Caki2 (cell line): ENCODE data around the gene ESRRG. TPM values are rescaled to one million over a fixed set of nuclear protein-coding genes. Genes with fewer than 3 reads are reported as not detected.

Experiments
- DNase-seq: peaks from one replicate; pipeline ENCODE4 v3.0.0-alpha.2; 2015; ENCODE audit warnings: low read depth
- in situ Hi-C: cut with HindIII; loops from 2 replicates; pipeline ENCODE4 v1.10.0; 2016; ENCODE audit warnings: low sequenced_read_pairs, low pct_unique_long_range_greater_than_20kb, mixed read lengths
- total RNA-seq: library from RNA; depleted of rRNA; stranded (reverse); fragments of >200 nt; shearing (Covaris generic); gene quantifications from 2 replicates; pipeline ENCODE4 v1.2.3, GENCODE V29; 2014; ENCODE audit warnings: low replicate concordance

The ESRRG gene
- total RNA-seq, 1 experiment from 2014 or later = 1.2 TPM

- DNase-seq = peak; percentile 80
- in situ Hi-C loops = no loop called here
These were observed 122.3 kb downstream of the ESRRG start for GRCh38 chr1:216600730-216601609.

DNA sequence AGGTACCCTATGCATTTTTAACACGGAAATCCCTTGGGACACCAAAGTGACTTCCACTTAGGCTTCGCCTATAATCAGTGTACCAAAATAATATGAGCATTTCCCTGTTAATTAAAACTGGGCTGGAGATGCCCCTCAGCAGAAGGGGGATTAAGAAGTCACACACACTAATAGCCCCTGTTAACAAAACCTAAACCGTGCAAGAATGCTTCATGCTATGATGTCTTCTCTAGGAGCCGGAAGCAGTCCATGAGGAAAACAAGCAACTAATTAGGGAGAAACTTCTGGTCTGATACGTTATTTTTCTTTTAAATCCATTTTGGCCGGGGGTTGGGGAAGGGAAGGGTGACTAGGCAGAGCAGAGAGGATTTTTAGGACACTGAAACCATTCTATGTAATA lies 123.4 kb downstream of the ESRRG start:
- in situ Hi-C loops = no loop called here
- DNase-seq = no peak

- in situ Hi-C loops = no loop called here
These were observed 124.8 kb downstream of the ESRRG start for GRCh38 chr1:216598448-216598847.

GRCh38 chr1:216596281-216596862 lies 126.9 kb downstream of the ESRRG start:
- in situ Hi-C loops = no loop called here
- DNase-seq = no peak

More at GRCh38 chr1:216598448-216598847, 124.8 kb downstream of the ESRRG start:
- no peak for DNase-seq

- no peak for DNase-seq
- in situ Hi-C loops = no loop called here
These were observed 135.5 kb downstream of the ESRRG start for GRCh38 chr1:216587715-216588114.

- in situ Hi-C loops = no loop called here
- no peak for DNase-seq
These were observed 141.1 kb downstream of the ESRRG start for GRCh38 chr1:216582151-216582550.

GRCh38 chr1:216580538-216581057 lies 142.6 kb downstream of the ESRRG start:
- no peak for DNase-seq
- in situ Hi-C loops = no loop called here

DNA sequence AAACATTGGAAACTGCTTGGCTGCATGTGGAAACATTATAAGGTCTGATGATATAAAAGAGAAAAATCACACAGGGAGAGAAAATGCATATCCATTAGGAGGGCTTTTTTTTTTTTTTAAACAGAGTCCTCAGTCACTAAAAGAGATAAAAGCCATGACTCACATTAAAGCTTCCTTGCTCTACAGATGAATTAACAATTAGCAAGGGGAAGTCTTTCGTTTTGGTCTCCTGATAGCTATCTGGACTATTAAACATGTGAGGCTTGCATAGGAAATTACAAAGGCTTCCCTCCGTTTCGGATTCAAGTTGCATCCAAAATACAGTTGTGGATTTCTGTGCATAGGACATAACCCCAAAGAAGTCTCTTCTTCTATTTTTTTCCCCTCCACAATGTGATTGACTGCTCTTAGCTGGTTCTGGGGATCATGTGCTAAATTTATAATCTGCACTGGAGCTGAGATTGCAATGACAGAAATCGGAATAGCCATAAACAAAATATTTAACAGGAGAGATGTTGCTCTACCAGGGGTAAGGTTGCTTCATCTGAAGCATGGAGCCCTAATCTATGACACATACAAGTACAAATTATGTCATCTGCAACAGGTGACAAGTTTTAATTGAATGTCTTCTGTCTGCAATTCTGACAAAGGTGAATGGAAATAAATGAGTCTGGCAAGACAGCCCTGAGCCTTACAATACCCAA lies 146.8 kb downstream of the ESRRG start:
- in situ Hi-C loops = no loop called here
- DNase-seq = no peak

GRCh38 chr1:216566641-216567205 lies 156.5 kb downstream of the ESRRG start:
- in situ Hi-C loops = no loop called here
- DNase-seq = no peak

- in situ Hi-C loops = no loop called here
- no peak for DNase-seq
These were observed 160.1 kb downstream of the ESRRG start for GRCh38 chr1:216563087-216563486.

- in situ Hi-C loops = no loop called here
These were observed 160.8 kb downstream of the ESRRG start for GRCh38 chr1:216562383-216562782.

GRCh38 chr1:216560527-216560926 lies 162.7 kb downstream of the ESRRG start:
- in situ Hi-C loops = no loop called here

More at GRCh38 chr1:216562383-216562782, 160.8 kb downstream of the ESRRG start:
- DNase-seq = no peak

DNA sequence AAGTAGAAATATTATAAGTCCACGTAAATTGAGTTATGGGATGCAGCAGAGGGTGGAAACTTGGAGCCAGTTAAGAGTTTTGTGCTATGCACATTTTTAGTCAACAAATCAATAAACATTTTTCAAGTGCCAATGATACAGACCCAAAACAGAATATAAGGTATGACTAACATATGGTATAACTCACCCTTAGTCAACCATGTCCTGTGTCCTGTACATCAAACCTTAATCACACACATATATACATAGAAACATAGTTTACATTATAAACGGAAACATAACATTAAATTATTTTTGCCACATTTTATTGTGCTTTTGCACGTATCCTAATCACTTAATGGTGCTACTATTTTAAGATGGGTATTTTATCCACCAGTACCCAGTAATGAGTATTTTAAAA lies 163.9 kb downstream of the ESRRG start:
- DNase-seq = no peak
- in situ Hi-C loops = no loop called here

More at GRCh38 chr1:216560527-216560926, 162.7 kb downstream of the ESRRG start:
- DNase-seq = no peak

GRCh38 chr1:216555653-216556052 lies 167.6 kb downstream of the ESRRG start:
- no peak for DNase-seq
- in situ Hi-C loops = no loop called here

DNA sequence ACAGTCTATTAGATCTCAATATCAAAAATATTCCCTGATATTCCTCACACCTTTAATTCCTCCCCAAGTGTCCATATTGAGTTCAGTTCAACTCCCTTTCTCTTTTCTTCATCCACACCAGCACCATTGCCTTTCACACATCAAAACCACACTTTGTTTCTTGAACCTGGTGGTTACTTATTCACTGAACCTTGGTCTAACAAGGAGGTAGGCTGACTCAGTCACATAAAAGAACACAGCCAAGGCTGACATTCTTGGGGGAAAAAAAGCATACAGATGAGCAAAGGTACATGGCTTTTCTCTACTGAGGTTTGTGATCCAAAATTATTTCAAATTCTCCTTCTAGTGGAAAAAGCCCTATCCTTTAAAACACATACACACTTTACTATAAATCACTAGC lies 168.3 kb downstream of the ESRRG start:
- peak; percentile 13 for DNase-seq
- in situ Hi-C loops = no loop called here

- in situ Hi-C loops = no loop called here
- DNase-seq = no peak
These were observed 169.5 kb downstream of the ESRRG start for GRCh38 chr1:216553766-216554165.

DNA sequence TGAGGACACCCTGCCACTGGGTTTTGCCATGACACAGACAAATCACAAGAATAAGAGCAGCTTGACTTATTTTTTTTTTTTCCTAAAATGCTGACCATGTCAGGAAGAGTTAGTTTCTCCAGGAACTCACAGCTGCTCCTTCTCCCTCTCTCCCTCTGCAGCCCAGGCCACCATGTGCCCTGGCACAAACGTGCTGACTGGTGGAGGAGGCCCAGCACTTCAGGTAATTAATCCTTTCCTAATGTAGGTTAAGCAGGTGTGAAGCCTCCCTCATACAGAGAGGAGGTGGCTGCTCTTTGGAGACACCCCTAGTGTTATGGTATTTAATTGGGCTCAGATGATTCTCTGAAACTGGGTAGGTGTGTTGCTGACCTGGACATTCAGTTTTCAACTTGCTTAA lies 170.2 kb downstream of the ESRRG start:
- in situ Hi-C loops = no loop called here
- DNase-seq = no peak

DNA sequence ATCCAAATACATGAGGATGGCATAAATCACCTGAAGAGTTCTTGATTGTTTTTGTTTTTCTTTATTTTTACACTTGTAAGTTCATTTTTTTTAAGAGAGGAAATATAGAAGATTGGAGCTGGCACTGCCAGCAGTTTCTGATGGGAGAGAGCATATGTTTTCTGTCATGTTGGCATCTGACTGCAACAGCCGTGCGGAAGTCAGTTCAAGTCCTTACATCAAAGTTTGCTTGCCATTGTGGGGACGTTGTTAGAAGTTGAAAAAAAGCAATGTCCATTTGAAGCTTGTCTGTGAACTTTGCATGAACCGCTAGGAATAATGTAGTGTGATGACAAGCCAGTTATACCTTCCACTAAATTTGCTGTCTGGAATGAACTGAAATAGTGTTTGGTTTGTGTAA lies 173.4 kb downstream of the ESRRG start:
- in situ Hi-C loops = no loop called here

DNA sequence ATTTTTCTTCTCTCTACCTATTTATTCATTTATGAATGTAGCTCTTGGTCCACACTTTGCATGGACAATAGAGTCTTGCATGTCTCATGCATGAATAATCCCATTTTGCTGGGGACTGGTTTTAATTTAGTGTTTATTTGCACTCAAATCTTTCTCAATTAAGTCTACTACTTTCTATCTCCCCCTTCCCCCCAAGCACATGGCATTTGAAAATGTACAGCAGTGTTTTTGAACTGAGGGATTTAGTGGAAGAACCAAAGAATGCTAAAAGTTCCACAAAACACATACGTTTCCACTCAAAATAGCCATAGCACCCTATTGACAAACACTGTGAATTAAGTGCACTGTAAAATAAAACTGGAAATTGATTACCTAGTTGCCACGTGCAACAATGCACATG lies 180.5 kb downstream of the ESRRG start:
- no peak for DNase-seq
- in situ Hi-C loops = no loop called here

More for the DNA sequence above, 173.4 kb downstream of the ESRRG start:
- no peak for DNase-seq
